ENCODE results near the gene MYBPC2. TPM values are rescaled to one million over a fixed set of nuclear protein-coding genes. Genes with fewer than 3 reads are reported as not detected.

Gene MYBPC2
- total RNA-seq, 1 donor: not detected

DNA sequence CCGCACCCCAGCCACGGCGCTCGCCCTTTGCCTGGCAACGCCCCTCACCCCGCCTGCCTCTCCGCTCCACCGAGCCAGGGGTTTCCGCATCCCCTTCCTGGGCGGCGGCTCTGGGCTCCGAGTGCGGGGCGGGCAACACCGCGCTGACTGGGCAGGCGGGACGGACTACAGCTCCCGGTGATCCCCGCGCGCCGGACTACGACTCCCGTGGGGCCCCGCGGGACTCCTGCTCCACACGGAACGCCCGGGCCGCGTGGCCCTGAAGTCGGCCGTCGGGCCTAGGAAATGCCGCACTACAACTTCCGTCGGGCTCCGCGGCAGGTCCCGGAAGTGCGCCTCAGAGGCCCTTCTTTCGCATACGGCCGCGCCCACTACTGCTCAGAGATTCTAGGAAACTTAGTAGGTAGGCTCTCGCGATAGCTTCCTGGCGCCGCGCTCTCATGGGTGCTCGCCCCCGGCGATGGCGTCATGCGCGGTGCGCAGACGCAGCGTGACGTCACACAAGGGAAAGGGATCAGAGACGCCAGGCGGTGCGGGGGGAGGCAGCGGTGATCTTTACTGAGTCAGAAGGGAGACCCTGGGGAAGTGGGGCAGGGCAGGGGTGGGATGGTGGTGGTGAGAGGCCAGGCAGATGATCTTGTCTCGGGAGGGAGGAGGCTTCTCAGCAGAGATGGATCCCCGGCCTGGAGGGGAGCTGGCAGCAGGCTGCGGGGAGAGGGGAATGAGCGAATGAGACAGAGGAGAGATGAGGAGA lies 78.6 kb downstream of the MYBPC2 start, which contains the start of gene JOSD2:
TSS of gene JOSD2 (minus strand) at position 123 of the 754 bp plus-strand sequence. CDS start 760 bp downstream, outside the sequence.
- TF ChIP-seq, protein P1, sequence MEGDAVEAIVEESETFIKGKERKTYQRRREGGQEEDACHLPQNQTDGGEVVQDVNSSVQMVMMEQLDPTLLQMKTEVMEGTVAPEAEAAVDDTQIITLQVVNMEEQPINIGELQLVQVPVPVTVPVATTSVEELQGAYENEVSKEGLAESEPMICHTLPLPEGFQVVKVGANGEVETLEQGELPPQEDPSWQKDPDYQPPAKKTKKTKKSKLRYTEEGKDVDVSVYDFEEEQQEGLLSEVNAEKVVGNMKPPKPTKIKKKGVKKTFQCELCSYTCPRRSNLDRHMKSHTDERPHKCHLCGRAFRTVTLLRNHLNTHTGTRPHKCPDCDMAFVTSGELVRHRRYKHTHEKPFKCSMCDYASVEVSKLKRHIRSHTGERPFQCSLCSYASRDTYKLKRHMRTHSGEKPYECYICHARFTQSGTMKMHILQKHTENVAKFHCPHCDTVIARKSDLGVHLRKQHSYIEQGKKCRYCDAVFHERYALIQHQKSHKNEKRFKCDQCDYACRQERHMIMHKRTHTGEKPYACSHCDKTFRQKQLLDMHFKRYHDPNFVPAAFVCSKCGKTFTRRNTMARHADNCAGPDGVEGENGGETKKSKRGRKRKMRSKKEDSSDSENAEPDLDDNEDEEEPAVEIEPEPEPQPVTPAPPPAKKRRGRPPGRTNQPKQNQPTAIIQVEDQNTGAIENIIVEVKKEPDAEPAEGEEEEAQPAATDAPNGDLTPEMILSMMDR (IDR thresholded peaks at IDR 0.05; ENCODE audit: insufficient read depth, low read depth, low read length): no peak
- DNase-seq (ENCODE audit: low read depth): peak; percentile 100
- peak within 1 kb of the TSS; percentile 95 for H3K4me3 ChIP-seq (ENCODE audit: low read depth, low read length)

DNA sequence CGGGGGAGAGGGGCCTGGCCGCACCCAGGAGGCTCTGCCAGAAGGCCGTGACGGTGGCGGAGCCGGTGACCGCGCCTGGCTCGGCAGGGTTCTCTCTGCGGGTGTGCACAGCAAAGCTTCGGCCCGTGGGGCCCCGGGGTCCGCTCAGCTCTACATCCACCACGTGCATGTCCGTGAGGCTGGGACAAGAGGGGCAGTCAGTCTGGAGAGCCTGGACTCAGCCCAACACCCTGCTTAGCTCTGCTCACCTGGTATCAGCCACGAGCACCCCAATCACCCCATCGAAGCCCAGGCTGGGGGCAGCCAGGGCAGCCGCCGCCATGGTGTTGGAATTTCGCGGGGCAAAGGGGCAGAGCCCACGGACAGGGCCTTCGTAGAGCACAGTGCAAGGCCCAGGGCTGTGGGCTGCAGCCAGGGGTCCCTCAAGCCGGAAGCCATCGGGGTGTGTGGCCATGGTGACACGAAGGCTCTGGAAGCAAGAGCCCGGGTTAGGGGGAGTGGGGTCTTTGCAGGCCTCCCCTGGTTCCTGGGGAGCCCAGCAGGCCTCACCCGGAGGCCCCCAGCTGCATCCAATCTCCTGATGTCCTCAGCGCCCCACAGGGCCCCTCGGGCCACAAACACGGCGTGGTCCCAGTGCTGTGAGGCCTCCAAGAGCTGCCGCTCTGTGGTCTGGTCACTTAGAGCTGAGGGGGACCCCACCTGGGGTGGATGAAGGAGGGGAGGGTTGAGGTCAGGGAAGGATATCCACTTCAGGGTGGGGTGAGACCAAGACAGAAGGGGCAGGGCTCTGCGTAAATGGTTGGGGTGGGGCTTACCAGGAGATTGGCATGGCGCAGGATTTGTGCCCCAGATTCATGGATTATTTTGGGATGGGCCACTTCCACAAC lies 79.7 kb downstream of the MYBPC2 start:
- DNase-seq (ENCODE audit: low read depth): no peak
- peak overlapping the region; percentile 95 for H3K4me3 ChIP-seq (ENCODE audit: low read depth, low read length)
- TF ChIP-seq, protein P1 (IDR thresholded peaks at IDR 0.05; ENCODE audit: insufficient read depth, low read depth, low read length): no peak

DNA sequence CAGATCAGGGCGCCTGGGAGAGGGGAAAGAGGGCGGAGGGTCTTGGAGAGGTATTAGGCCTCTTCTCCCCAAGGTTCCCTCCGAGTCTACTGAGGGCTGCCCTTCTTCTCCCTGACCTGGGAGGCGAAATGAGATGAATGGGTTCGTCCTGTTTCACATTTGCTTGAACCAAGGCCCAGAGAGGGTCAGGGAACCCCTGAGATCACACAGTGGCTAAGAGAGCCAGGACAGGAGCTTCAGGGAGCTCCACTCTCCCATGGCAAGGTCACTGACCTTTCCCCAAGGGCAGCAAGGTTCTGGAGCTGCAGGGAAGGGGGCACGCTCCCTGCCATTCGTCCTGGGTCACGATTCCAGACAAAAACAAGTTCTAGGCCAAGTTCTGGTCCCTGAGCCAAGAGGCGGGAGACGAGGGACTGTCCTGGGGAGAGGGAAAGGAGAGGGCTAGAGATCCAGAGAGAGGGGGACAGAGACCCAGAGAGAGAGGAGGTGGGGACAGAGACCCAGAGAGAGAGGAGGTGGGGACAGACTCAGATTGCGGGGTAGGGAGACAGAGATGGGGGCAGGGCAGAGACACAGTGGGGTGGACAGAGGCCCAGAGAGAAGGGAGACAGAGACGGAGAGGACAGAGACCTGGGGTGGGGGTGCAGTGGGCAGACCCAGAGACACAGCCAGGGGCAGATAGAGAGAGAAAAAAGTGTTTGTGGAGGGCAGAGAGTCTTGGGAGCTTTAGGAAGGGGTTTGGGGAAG lies 80.5 kb downstream of the MYBPC2 start:
- TF ChIP-seq, protein P1 (IDR thresholded peaks at IDR 0.05; ENCODE audit: insufficient read depth, low read depth, low read length): no peak
- no peak overlapping the region for H3K4me3 ChIP-seq (ENCODE audit: low read depth, low read length)
- DNase-seq (ENCODE audit: low read depth): no peak

GRCh38 chr19:50513746-50514345 lies 81.2 kb downstream of the MYBPC2 start, which contains the start of gene ASPDH:
ASPDH (minus strand) TSS chr19:50513913; CDS start chr19:50513823, 90 bp downstream.
- DNase-seq (ENCODE audit: low read depth): no peak
- H3K4me3 ChIP-seq (ENCODE audit: low read depth, low read length): no peak within 1 kb of the TSS
- TF ChIP-seq, protein P1 (IDR thresholded peaks at IDR 0.05; ENCODE audit: insufficient read depth, low read depth, low read length): no peak

DNA sequence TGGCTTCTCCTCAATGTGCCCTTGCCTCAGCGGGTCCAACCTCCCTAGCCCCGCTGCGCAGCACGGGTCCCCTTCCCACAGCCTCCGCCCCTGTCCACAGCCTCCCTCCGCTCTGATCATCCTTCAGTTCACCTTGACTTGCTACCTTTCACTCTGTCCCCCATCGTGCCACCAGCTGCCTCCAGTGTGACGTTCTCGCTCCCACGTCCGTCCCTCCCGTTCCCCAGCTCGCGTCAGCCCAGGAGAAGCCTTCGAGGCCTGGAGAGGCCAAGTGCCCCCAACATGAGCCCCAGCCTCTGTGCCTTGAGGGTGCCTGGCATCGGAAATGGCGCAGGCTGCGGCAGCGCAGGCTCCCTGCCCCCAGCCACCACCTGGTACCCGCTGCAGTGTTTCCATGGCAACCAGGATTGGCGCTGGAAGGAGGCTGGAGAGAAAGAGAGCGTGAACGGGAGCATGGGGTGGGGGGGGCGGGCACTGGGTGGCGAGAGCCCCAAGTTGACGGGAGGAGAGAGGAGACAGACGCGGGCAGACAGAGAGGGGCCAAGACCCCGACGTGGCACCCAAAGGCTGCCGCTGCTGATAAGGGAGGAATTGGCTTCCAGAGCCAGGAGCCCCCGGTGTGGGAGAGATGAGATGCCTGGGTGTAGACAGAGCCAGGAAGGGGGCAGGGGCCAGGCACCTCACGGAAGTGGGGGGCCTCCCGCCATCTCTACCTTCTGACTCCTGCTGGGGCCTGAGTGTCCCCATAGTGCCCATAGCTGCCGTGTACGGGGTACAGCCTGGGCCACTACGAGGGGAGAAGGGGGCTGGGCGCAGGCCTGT lies 81.9 kb downstream of the MYBPC2 start:
- no peak for DNase-seq (ENCODE audit: low read depth)
- TF ChIP-seq, protein P1 (IDR thresholded peaks at IDR 0.05; ENCODE audit: insufficient read depth, low read depth, low read length): no peak
- H3K4me3 ChIP-seq (ENCODE audit: low read depth, low read length): no peak overlapping the region

Measured in fibroblast of villous mesenchyme (primary cell).